Vagina (tissue), 2 donors: ENCODE data around the gene MYO7A.

Experiments used
- POLR2A ChIP-seq, 2 donors: fragments of 450-650 bp; IDR thresholded peaks; one replicate each; pipeline ENCODE4 v1.6.1; 2017; ENCODE audit warnings: antibody characterized with exemption in 2 of 2, mild to moderate bottlenecking in 2 of 2, moderate library complexity in 2 of 2
- TF ChIP-seq, protein P1 (sequence below), 3 experiments: fragments of 450-650 bp in 2 of 3; fragments of 200-600 bp in 1 of 3; sonication (generic) in 1 of 3; IDR thresholded peaks; one replicate each; pipeline ENCODE4 v1.5.1; 2017 to 2019; ENCODE audit warnings: antibody characterized with exemption in 3 of 3, mild to moderate bottlenecking in 2 of 3, moderate library complexity in 2 of 3

DNA sequence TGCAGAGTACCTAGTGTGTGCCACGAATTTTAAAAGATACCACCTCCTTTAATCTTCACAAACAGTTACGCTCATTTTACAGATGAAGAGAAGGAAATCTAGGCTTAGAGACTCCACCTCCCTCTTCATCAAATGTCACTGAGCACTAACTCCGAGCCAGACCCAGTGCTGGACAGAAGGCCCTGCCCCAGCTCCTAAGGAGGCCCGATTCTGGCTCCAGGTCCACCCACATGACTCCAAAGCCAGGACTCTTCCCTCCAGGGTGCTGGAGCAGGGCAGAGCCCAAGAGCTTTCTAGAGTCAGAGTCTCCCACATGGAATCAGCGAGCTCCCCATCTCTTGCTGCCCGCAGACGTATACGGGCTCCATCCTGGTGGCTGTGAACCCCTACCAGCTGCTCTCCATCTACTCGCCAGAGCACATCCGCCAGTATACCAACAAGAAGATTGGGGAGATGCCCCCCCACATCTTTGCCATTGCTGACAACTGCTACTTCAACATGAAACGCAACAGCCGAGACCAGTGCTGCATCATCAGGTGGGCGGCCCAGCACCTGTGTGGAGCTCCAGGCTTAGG is 27.6 kb downstream of the MYO7A start:
- TF ChIP-seq, protein P1, sequence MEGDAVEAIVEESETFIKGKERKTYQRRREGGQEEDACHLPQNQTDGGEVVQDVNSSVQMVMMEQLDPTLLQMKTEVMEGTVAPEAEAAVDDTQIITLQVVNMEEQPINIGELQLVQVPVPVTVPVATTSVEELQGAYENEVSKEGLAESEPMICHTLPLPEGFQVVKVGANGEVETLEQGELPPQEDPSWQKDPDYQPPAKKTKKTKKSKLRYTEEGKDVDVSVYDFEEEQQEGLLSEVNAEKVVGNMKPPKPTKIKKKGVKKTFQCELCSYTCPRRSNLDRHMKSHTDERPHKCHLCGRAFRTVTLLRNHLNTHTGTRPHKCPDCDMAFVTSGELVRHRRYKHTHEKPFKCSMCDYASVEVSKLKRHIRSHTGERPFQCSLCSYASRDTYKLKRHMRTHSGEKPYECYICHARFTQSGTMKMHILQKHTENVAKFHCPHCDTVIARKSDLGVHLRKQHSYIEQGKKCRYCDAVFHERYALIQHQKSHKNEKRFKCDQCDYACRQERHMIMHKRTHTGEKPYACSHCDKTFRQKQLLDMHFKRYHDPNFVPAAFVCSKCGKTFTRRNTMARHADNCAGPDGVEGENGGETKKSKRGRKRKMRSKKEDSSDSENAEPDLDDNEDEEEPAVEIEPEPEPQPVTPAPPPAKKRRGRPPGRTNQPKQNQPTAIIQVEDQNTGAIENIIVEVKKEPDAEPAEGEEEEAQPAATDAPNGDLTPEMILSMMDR (IDR thresholded peaks at IDR 0.05): no peak
- no peak for TF ChIP-seq POLR2A (IDR thresholded peaks at IDR 0.05)
